Measurements from ENCODE around the gene HPS4. TPM values are rescaled to one million over a fixed set of nuclear protein-coding genes. Genes with fewer than 3 reads are reported as not detected.

HPS4 gene
- total and polyA plus RNA-seq, 10 of the 15 experiments (the other 5 are each of a cell fraction or from before 2014, with no cell fraction given), result 11.7 to 36.7 (median 30.8) TPM

DNA sequence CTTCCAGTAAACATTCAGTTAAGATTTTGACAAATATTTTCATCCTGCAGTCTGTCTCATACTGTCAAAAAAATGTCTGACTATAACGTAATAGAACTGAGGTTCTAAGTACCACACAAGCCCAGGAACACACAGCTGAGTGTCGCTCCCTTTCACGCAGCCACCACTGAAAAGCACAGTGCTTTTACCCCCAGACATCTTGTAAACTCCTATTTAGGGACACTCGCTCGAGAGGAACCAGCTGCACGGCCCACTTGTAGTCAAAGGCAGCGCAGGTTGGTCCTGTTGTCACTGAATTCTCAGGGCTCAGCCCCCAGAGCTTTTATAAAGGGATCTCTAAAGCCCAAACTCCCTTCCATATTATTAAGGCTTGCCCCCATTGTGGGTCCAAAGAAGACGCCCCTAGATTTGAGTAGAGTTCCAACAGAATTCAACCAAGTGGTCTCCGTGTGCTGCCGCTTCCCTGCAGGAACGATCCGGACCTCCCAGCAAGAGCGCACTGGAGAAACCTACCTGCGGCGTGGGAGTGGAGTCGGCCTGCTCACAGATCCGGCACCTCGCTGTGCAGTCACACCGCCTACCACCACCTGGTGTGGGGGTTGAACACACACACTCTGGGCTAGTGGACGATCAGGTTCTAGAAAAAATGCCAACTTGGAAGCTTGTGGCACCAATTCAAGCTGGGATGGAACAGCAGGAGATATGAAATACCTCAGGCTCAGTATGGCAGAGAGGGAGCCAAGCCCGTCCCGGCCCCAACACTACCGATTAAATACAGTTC lies 31.2 kb downstream of the HPS4 start (continued):
- TF ChIP-seq MTA2 (IDR thresholded peaks at IDR 0.05; ENCODE audit: low read depth) (no peak), HDAC6 (IDR thresholded peaks at IDR 0.05; ENCODE audit: unreplicated experiment) (no peak), BCL11A (IDR thresholded peaks at IDR 0.05; ENCODE audit: low read depth, low read length) (no peak), NR2F1 (conservative IDR thresholded peaks at IDR 0.05) (no peak), CHD2 (IDR thresholded peaks at IDR 0.05; ENCODE audit: borderline replicate concordance, low read depth, low read length) (no peak), RELA (IDR thresholded peaks at IDR 0.05; ENCODE audit: borderline replicate concordance, partially characterized antibody) (no peak), ESRRA (IDR thresholded peaks at IDR 0.05; ENCODE audit: low read length) (no peak), YBX1 (IDR thresholded peaks at IDR 0.05) (no peak), EED (IDR thresholded peaks at IDR 0.05; ENCODE audit: low read depth) (no peak), SMAD1 (IDR thresholded peaks at IDR 0.05; ENCODE audit: low read depth, partially characterized antibody) (no peak), SMAD5 (IDR thresholded peaks at IDR 0.05; ENCODE audit: low read depth) (no peak), SKIL (IDR thresholded peaks at IDR 0.05; ENCODE audit: low read depth, poor library complexity, severe bottlenecking) (no peak)

Measured in GM12878 (cell line).